GM18951 (cell line): ENCODE measurements around the gene CPE.

Source experiments
- POLR2A ChIP-seq: IDR thresholded peaks from 4 replicates; pipeline ENCODE4 v1.6.1; 2011; ENCODE audit warnings: mild to moderate bottlenecking; ENCODE audit not compliant: insufficient read length, insufficient read depth; ENCODE audit errors: extremely low read depth
- in situ Hi-C: fragments of 300-500 bp; cut with MboI; formaldehyde crosslinking; loops from one replicate; pipeline ENCODE4 v1.12.0; 2022; ENCODE audit warnings: low sequenced_read_pairs, mixed read lengths, inconsistent platforms; ENCODE audit not compliant: unreplicated experiment

Gene CPE

GRCh38 chr4:165378398-165378744 lies 437 bp upstream of the CPE start:
- in situ Hi-C loops: no loop called here
- TF ChIP-seq POLR2A: no peak

GRCh38 chr4:165379678-165380064 lies 863 bp downstream of the CPE start:
- no peak for TF ChIP-seq POLR2A
- in situ Hi-C loops: no loop called here

GRCh38 chr4:165380805-165381204 lies 2.0 kb downstream of the CPE start:
- in situ Hi-C loops: no loop called here
- no peak for TF ChIP-seq POLR2A

GRCh38 chr4:165381821-165382373 lies 3.1 kb downstream of the CPE start:
- in situ Hi-C loops: no loop called here
- no peak for TF ChIP-seq POLR2A

- in situ Hi-C loops: no loop called here
- no peak for TF ChIP-seq POLR2A
Observed at GRCh38 chr4:165382640-165383039, 3.8 kb downstream of the CPE start.

- in situ Hi-C loops: no loop called here
- TF ChIP-seq POLR2A: no peak
Observed at GRCh38 chr4:165383591-165384073, 4.8 kb downstream of the CPE start.

GRCh38 chr4:165384186-165384585 lies 5.4 kb downstream of the CPE start:
- no peak for TF ChIP-seq POLR2A
- in situ Hi-C loops: no loop called here

GRCh38 chr4:165384598-165384997 lies 5.8 kb downstream of the CPE start:
- no peak for TF ChIP-seq POLR2A
- in situ Hi-C loops: no loop called here

GRCh38 chr4:165385126-165385525 lies 6.3 kb downstream of the CPE start:
- no peak for TF ChIP-seq POLR2A
- in situ Hi-C loops: no loop called here

GRCh38 chr4:165386328-165386727 lies 7.5 kb downstream of the CPE start:
- in situ Hi-C loops: no loop called here
- TF ChIP-seq POLR2A: no peak

GRCh38 chr4:165388756-165389155 lies 9.9 kb downstream of the CPE start:
- no peak for TF ChIP-seq POLR2A
- in situ Hi-C loops: no loop called here

GRCh38 chr4:165393051-165393450 lies 14.2 kb downstream of the CPE start:
- in situ Hi-C loops: no loop called here
- no peak for TF ChIP-seq POLR2A

GRCh38 chr4:165393704-165394103 lies 14.9 kb downstream of the CPE start:
- no peak for TF ChIP-seq POLR2A
- in situ Hi-C loops: no loop called here

- TF ChIP-seq POLR2A: no peak
Observed at GRCh38 chr4:165394275-165394674, 15.5 kb downstream of the CPE start.

GRCh38 chr4:165398570-165398969 lies 19.8 kb downstream of the CPE start:
- TF ChIP-seq POLR2A: no peak
- in situ Hi-C loops: no loop called here

More at GRCh38 chr4:165394275-165394674, 15.5 kb downstream of the CPE start:
- in situ Hi-C loops: no loop called here
